ENCODE data around the gene TBC1D5. TPM values are rescaled to one million over a fixed set of nuclear protein-coding genes. Genes with fewer than 3 reads are reported as not detected.
"Not testable (repeated sequence)": the region's sequence is repeated elsewhere in the genome, so short reads cannot be mapped to it uniquely, and the experiment has no call there.

The TBC1D5 gene
- total and polyA plus RNA-seq, 12 donors = 6.7 to 35.6 (median 30.5) TPM

DNA sequence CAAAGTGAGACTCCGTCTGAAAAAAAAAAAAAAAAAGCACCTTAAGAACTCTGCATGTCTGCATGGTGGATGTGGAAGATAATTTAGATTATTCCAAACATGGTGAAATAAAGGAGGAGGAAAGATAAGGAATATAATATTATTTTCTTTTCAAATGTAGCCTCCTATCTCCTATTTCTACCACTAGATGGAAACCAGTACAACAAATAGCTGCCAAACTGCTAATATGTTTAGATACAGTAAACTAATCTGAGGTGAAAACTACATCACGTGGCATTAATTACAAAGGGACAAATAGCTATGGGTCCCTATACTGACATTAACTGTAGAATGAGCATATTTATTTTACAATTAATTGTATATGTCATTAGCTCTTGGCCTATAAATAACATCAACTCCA lies 197.8 kb downstream of the TBC1D5 start:
- H3K4me1 ChIP-seq = no peaks in the 10 kb centered on the region
- intact Hi-C loops (cut with DNase I) = loop anchor here in 1 of 10 donors (10.0 kb wide), 1 partner anchor 290 kb away; no protein-coding TSS in a partner anchor
- H3K4me3 ChIP-seq = no peak overlapping the region
- H3K27me3 ChIP-seq = no peaks in the 10 kb centered on the region
- TF ChIP-seq, protein P1, sequence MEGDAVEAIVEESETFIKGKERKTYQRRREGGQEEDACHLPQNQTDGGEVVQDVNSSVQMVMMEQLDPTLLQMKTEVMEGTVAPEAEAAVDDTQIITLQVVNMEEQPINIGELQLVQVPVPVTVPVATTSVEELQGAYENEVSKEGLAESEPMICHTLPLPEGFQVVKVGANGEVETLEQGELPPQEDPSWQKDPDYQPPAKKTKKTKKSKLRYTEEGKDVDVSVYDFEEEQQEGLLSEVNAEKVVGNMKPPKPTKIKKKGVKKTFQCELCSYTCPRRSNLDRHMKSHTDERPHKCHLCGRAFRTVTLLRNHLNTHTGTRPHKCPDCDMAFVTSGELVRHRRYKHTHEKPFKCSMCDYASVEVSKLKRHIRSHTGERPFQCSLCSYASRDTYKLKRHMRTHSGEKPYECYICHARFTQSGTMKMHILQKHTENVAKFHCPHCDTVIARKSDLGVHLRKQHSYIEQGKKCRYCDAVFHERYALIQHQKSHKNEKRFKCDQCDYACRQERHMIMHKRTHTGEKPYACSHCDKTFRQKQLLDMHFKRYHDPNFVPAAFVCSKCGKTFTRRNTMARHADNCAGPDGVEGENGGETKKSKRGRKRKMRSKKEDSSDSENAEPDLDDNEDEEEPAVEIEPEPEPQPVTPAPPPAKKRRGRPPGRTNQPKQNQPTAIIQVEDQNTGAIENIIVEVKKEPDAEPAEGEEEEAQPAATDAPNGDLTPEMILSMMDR (IDR thresholded peaks at IDR 0.05) = peak in 3 of 9 donors; percentile 18 to 36 (median 19)
- no peak overlapping the region for H3K27ac ChIP-seq
- H3K9me3 ChIP-seq = no peaks in the 10 kb centered on the region
- ATAC-seq = no peak
- H3K36me3 ChIP-seq = peaks cover 0 to 7% (median 0%) of the 10 kb centered on the region in 9 donors
- WGBS, 2 donors = 83 to 85% methylated on average over 2 of the region's 2 CpGs
- no peak for DNase-seq

DNA sequence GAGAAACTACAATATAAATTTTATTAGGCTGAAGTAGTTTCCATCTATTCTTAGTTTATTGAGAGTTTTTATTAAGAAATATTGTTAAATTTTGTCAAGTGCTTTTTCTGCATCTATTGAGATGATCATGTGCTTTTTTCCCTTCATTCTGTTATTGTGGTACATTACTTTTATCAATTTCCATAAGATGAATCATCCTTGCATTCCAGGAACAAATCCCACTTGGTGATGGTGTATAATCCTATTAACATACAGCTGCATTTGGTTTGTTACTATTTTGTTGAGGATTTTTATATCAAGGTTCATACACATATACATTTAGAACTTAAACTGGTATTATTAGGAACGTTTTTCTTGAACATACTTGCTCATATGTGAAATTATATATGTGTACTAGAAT lies 199.8 kb downstream of the TBC1D5 start:
- no peaks in the 10 kb centered on the region for H3K27me3 ChIP-seq
- ATAC-seq (no peak), DNase-seq (no peak)
- intact Hi-C loops (cut with DNase I) = loop anchor here in 1 of 10 donors (10.0 kb wide), 1 partner anchor 292 kb away; no protein-coding TSS in a partner anchor
- no peak overlapping the region for H3K27ac ChIP-seq
- 94% methylated on average over 1 of the region's 1 CpG for WGBS, 2 donors
- H3K4me3 ChIP-seq = no peak overlapping the region
- TF ChIP-seq, protein P1 (IDR thresholded peaks at IDR 0.05) = no peak
- H3K36me3 ChIP-seq = peaks cover 0 to 7% (median 0%) of the 10 kb centered on the region in 9 donors
- H3K4me1 ChIP-seq = no peaks in the 10 kb centered on the region
- no peaks in the 10 kb centered on the region for H3K9me3 ChIP-seq

- no peak for ATAC-seq
- H3K27ac ChIP-seq = no peak overlapping the region
- H3K4me3 ChIP-seq = no peak overlapping the region
- DNase-seq = no peak
- no peaks in the 10 kb centered on the region for H3K9me3 ChIP-seq
- H3K27me3 ChIP-seq = no peaks in the 10 kb centered on the region
- H3K36me3 ChIP-seq = peaks cover 0 to 7% (median 0%) of the 10 kb centered on the region in 9 donors
- H3K4me1 ChIP-seq = peaks cover 0 to 18% (median 10%) of the 10 kb centered on the region in 9 donors
- intact Hi-C loops (cut with DNase I) = no loop called here
- TF ChIP-seq, protein P1 (IDR thresholded peaks at IDR 0.05) = no peak
- 93 to 94% methylated on average over 3 of the region's 3 CpGs for WGBS, 2 donors
These were observed 203.0 kb downstream of the TBC1D5 start for GRCh38 chr3:17539436-17539835.

- ATAC-seq (peak in 3 of 8 donors; percentile 33 to 68 (median 53)), DNase-seq (no peak)
- TF ChIP-seq, protein P1 (IDR thresholded peaks at IDR 0.05) = no peak
- H3K9me3 ChIP-seq = peaks cover 0 to 6% (median 0%) of the 10 kb centered on the region in 11 donors
- 17 to 39% methylated on average over 2 of the region's 2 CpGs for WGBS, 2 donors
- H3K27me3 ChIP-seq = no peaks in the 10 kb centered on the region
- peak overlapping the region in 4 of 10 donors; percentile 3 to 54 (median 14) for H3K27ac ChIP-seq
- intact Hi-C loops (cut with DNase I) = no loop called here
- peaks cover 0 to 26% (median 13%) of the 10 kb centered on the region in 9 donors for H3K4me1 ChIP-seq
- H3K4me3 ChIP-seq = no peak overlapping the region
- H3K36me3 ChIP-seq = no peaks in the 10 kb centered on the region
These were observed 207.2 kb downstream of the TBC1D5 start for GRCh38 chr3:17535274-17535673.

DNA sequence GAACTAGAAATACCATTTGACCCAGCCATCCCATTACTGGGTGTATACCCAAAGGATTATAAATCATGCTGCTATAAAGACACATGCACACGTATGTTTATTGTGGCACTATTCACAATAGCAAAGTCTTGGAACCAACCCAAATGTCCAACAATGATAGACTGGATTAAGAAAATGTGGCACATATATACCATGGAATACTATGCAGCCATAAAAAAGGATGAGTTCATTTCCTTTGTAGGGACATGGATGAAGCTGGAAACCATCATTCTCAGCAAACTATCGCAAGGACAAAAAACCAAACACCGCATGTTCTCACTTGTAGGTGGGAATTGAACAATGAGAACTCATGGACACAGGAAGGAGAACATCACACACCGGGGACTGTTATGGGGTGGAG lies 210.0 kb downstream of the TBC1D5 start:
- DNase-seq; ATAC-seq; H3K36me3 ChIP-seq; H3K27ac ChIP-seq; H3K4me3 ChIP-seq; H3K27me3 ChIP-seq; intact Hi-C loops (cut with DNase I); H3K9me3 ChIP-seq: not testable (repeated sequence)
- WGBS, 2 donors = 93 to 96% methylated on average over 3 to 4 of the region's 4 CpGs
- H3K4me1 ChIP-seq = peaks cover 0 to 26% (median 13%) of the 10 kb centered on the region in 9 donors
